ENCODE measurements around the gene UBE2E2. TPM values are rescaled to one million over a fixed set of nuclear protein-coding genes. Genes with fewer than 3 reads are reported as not detected.
"Not testable (repeated sequence)": the region's sequence is repeated elsewhere in the genome, so short reads cannot be mapped to it uniquely, and the experiment has no call there.

The UBE2E2 gene
- total RNA-seq, 4 donors from 2014 or later: 26.5 to 44.0 (median 37.0) TPM

DNA sequence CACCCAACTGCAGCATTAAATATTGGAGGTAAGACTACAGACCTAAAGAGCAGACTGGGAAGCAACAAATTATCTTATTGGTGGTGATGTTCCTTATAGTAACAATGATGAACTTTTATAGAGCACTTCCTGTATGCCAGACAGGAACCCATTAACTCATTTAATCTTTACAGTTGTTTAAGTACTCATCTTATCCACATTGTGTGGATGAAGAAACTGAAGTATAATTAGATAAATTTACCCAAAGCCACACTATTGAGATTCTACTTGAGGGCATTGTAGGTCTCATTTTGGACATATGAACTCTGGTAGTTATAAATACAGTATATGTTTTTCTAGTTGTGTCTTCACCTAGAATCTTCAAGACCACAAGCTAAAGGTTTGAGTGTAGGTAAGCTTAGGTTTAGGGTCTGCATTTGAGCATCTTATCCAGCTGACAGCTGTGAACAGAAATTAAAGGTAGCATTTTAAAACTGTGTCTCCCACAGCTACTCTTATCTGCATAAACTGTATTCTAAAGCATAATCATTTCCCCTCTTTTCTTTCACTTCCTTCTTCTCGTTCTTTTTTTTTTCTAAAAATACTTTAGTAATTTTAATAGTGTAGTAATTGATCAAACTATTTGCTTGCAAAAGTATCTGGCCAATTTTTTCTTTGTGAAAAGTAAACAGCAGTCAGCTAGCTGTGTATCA, 138.2 kb downstream of the UBE2E2 start:
- no peaks in the 10 kb centered on the region for H3K36me3 ChIP-seq
- intact Hi-C loops (cut with DNase I): no loop called here
- DNase-seq: no peak
- no peaks in the 10 kb centered on the region for H3K9me3 ChIP-seq
- H3K27me3 ChIP-seq: no peaks in the 10 kb centered on the region
- H3K27ac ChIP-seq: no peak overlapping the region
- TF ChIP-seq, protein P1, sequence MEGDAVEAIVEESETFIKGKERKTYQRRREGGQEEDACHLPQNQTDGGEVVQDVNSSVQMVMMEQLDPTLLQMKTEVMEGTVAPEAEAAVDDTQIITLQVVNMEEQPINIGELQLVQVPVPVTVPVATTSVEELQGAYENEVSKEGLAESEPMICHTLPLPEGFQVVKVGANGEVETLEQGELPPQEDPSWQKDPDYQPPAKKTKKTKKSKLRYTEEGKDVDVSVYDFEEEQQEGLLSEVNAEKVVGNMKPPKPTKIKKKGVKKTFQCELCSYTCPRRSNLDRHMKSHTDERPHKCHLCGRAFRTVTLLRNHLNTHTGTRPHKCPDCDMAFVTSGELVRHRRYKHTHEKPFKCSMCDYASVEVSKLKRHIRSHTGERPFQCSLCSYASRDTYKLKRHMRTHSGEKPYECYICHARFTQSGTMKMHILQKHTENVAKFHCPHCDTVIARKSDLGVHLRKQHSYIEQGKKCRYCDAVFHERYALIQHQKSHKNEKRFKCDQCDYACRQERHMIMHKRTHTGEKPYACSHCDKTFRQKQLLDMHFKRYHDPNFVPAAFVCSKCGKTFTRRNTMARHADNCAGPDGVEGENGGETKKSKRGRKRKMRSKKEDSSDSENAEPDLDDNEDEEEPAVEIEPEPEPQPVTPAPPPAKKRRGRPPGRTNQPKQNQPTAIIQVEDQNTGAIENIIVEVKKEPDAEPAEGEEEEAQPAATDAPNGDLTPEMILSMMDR (IDR thresholded peaks at IDR 0.05): no peak
- no peak for TF ChIP-seq POLR2A (IDR thresholded peaks at IDR 0.05)
- 0 to 47% methylated on average over 1 of the region's 1 CpG for WGBS, 2 donors
- H3K4me3 ChIP-seq: no peak overlapping the region
- H3K4me1 ChIP-seq: peaks cover 0 to 7% (median 0%) of the 10 kb centered on the region in 3 donors

DNA sequence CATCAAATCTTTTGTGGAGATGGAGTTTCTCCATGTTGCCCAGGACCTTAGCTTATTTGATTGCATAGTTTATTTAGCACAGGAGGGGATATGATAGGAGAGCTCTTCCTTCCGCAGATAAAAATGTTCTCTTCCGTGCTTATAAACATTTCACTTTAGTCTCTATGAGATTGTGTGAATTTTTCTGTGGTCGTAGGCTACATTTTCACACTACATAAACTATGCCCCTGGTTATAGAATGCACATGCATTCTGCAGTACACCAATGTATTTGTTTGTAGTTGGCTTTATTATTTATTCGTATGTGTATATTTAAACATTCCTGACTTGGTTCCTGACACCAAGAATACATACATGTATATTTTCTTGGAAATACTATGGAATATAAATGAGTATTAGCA, 139.2 kb downstream of the UBE2E2 start:
- intact Hi-C loops (cut with DNase I): no loop called here
- H3K4me3 ChIP-seq: no peak overlapping the region
- TF ChIP-seq, protein P1 (IDR thresholded peaks at IDR 0.05): no peak
- no peak for TF ChIP-seq POLR2A (IDR thresholded peaks at IDR 0.05)
- H3K27me3 ChIP-seq: no peaks in the 10 kb centered on the region
- no peak for DNase-seq
- peaks cover 0 to 7% (median 0%) of the 10 kb centered on the region in 3 donors for H3K4me1 ChIP-seq
- WGBS, 2 donors: 86 to 87% methylated on average over 4 of the region's 4 CpGs
- H3K36me3 ChIP-seq: no peaks in the 10 kb centered on the region
- no peaks in the 10 kb centered on the region for H3K9me3 ChIP-seq
- H3K27ac ChIP-seq: no peak overlapping the region

DNA sequence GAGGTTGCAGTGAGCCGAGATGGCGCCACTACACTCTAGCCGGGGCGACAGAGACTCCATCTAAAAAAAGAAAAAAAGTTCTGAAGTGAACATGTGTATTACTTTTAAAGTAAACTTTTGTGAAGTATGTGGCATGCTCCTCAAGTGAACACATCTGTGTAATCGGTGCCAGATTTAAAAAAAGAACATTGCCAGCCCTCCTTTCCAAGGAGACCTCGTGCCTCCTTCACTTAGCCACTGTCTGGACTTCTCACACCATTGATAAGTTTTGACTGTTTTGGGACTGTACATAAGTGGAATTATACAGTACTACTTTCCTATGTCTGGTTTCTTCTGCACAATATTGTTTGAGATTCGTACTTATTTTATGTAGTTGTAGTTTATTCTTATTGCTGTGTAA, 140.4 kb downstream of the UBE2E2 start:
- intact Hi-C loops (cut with DNase I): no loop called here
- no peak overlapping the region for H3K4me3 ChIP-seq
- H3K4me1 ChIP-seq: peaks cover 0 to 7% (median 0%) of the 10 kb centered on the region in 3 donors
- DNase-seq: no peak
- H3K9me3 ChIP-seq: no peaks in the 10 kb centered on the region
- 88 to 95% methylated on average over 7 of the region's 7 CpGs for WGBS, 2 donors
- no peaks in the 10 kb centered on the region for H3K27me3 ChIP-seq
- no peak for TF ChIP-seq POLR2A (IDR thresholded peaks at IDR 0.05)
- TF ChIP-seq, protein P1 (IDR thresholded peaks at IDR 0.05): no peak
- no peaks in the 10 kb centered on the region for H3K36me3 ChIP-seq
- H3K27ac ChIP-seq: no peak overlapping the region

DNA sequence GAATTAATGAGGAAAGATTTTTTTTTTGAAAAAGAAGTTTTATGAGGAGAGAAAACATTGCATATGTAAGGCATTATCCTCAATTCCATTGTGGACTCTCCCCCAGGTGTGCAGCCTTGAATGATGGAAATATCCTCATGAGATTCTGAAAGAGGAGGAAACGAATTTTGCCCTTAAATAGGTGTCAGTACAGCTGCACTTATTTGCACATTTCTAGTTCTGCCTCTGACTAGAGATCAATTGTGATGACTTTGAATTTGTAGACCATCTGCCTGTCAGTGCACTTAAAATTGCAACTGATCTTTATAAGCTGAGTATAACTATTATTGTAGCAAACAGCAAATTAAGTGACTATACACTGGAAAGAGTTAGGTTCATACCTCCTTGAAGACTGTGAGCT, 141.8 kb downstream of the UBE2E2 start:
- no peak for DNase-seq
- WGBS, 2 donors: 56 to 74% methylated on average over 1 of the region's 1 CpG
- no peaks in the 10 kb centered on the region for H3K9me3 ChIP-seq
- H3K27ac ChIP-seq: no peak overlapping the region
- peaks cover 0 to 7% (median 0%) of the 10 kb centered on the region in 3 donors for H3K4me1 ChIP-seq
- intact Hi-C loops (cut with DNase I): no loop called here
- TF ChIP-seq, protein P1 (IDR thresholded peaks at IDR 0.05): no peak
- no peak for TF ChIP-seq POLR2A (IDR thresholded peaks at IDR 0.05)
- no peaks in the 10 kb centered on the region for H3K36me3 ChIP-seq
- H3K4me3 ChIP-seq: no peak overlapping the region
- H3K27me3 ChIP-seq: no peaks in the 10 kb centered on the region

DNA sequence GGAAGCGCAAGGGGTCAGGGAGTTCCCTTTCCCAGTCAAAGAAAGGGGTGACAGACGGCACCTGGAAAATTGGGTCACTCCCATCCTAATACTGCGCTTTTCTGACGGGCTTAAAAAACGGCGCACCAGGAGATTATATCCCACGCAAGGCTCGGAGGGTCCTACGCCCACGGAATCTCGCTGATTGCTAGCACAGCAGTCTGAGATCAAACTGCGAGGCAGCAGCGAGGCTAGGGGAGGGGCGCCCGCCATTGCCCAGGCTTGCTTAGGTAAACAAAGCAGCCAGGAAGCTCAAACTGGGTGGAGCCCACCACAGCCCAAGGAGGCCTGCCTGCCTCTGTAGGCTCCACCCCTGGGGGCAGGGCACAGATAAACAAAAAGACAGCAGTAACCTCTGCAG, 146.3 kb downstream of the UBE2E2 start:
- H3K27me3 ChIP-seq; H3K36me3 ChIP-seq; H3K4me3 ChIP-seq; H3K9me3 ChIP-seq; DNase-seq; H3K4me1 ChIP-seq; intact Hi-C loops (cut with DNase I); H3K27ac ChIP-seq: not testable (repeated sequence)
- 97% methylated on average over 14 of the region's 15 CpGs; no CpG with 5 or more reads in 1 of the 2 donors for WGBS, 2 donors

DNA sequence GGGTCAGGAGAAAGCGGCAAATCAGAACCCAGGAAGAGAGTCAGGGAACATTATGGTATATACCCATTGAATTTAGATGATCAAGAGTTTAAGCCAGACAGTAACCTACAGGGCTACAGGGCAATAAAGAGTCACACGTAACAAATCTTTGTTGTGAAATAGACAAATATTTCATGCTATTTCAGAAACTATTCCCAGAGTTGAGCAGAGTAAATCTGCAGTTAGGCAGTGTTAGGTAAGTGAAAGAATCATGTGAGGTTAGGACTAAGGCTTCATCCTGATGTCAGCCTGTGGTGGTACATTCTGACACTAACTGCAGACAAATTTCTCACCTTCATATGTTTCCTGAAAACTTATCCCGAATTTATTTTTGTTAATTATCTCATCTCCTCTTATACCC, 153.0 kb downstream of the UBE2E2 start:
- Histone ChIP-seq H3K27me3 (no peaks in the 10 kb centered on the region), H3K36me3 (no peaks in the 10 kb centered on the region), H3K27ac (no peak overlapping the region), H3K4me3 (no peak overlapping the region), H3K4me1 (no peaks in the 10 kb centered on the region), H3K9me3 (no peaks in the 10 kb centered on the region)
- 86 to 88% methylated on average over 3 of the region's 3 CpGs for WGBS, 2 donors
- TF ChIP-seq POLR2A (IDR thresholded peaks at IDR 0.05): no peak
- TF ChIP-seq, protein P1 (IDR thresholded peaks at IDR 0.05): no peak
- DNase-seq: no peak
- intact Hi-C loops (cut with DNase I): no loop called here

Data from esophagus squamous epithelium (tissue), 5 donors.